Neural cell (in vitro differentiated cells): Measurements from ENCODE around the gene MEX3A.

Experiments used
- EP300 ChIP-seq: fragments of 450-650 bp; conservative IDR thresholded peaks from 2 replicates; pipeline ENCODE4 v1.6.1; 2014; ENCODE audit warnings: antibody characterized with exemption, mild to moderate bottlenecking, moderate library complexity; ENCODE audit not compliant: poor library complexity, severe bottlenecking
- TAF1 ChIP-seq: IDR thresholded peaks from 2 replicates; pipeline ENCODE4 v1.6.1; 2012; ENCODE audit warnings: low read depth
- TF ChIP-seq, protein P1 (sequence below): fragments of 450-650 bp; IDR thresholded peaks from 2 replicates; pipeline ENCODE4 v1.5.1; 2014; ENCODE audit warnings: antibody characterized with exemption, mild to moderate bottlenecking, moderate library complexity; ENCODE audit not compliant: poor library complexity, severe bottlenecking

GRCh38 chr1:156121457-156121856, 39.2 kb upstream of the MEX3A start:
- TF ChIP-seq, protein P1, sequence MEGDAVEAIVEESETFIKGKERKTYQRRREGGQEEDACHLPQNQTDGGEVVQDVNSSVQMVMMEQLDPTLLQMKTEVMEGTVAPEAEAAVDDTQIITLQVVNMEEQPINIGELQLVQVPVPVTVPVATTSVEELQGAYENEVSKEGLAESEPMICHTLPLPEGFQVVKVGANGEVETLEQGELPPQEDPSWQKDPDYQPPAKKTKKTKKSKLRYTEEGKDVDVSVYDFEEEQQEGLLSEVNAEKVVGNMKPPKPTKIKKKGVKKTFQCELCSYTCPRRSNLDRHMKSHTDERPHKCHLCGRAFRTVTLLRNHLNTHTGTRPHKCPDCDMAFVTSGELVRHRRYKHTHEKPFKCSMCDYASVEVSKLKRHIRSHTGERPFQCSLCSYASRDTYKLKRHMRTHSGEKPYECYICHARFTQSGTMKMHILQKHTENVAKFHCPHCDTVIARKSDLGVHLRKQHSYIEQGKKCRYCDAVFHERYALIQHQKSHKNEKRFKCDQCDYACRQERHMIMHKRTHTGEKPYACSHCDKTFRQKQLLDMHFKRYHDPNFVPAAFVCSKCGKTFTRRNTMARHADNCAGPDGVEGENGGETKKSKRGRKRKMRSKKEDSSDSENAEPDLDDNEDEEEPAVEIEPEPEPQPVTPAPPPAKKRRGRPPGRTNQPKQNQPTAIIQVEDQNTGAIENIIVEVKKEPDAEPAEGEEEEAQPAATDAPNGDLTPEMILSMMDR, result no peak
- no peak for TF ChIP-seq EP300
- no peak for TF ChIP-seq TAF1
